K562 (cell line): Measurements from ENCODE around the gene TNFSF4. TPM values are rescaled to one million over a fixed set of nuclear protein-coding genes. Genes with fewer than 3 reads are reported as not detected.

Experiments
- ATAC-seq: fragments of 200-7000 bp; cut with Tn5 transposase; 3 replicates; pipeline ENCODE4 v1.9.1; 2020; ENCODE audit warnings: moderate library complexity
- BruUV-seq: library from RNA; stranded (reverse); fragments of 400-500 nt; replicated peaks from 2 replicates; lab custom pipeline; 2021; lab: Mats Ljungman, UMichigan
- CTCF ChIA-PET: fragments of 300-600 bp; formaldehyde crosslinking; extraction: SDS; loops from one replicate; lab custom pipeline; 2021; ENCODE audit warnings: low intra/inter-chr PET ratio; lab: Yijun Ruan, JAX
- POLR2A ChIA-PET: fragments of 300-600, 350-650 bp; sonication (Branson Sonifier 250); formaldehyde crosslinking; extraction: SDS; loops from one replicate; lab custom pipeline; 2021; ENCODE audit warnings: antibody characterized with exemption, inconsistent platforms; lab: Yijun Ruan, JAX
- DNase-seq, 4 experiments: peaks; one replicate each; pipeline versions ENCODE4 v3.0.0 to v3.0.0-alpha.2; 2011 to 2018; ENCODE audit warnings: low spot score in 3 of 4, mixed read lengths in 3 of 4; ENCODE audit errors: extremely low read depth in 1 of 4
- FAIRE-seq: peaks from 2 replicates; lab custom pipeline; 2011; peaks lifted over from hg19 to GRCh38; lab: Jason Lieb, UNC
- H2AFZ ChIP-seq: 2 replicates; pipeline ENCODE4 v1.6.0; 2011; ENCODE audit warnings: low read depth, low read length, control low read depth, inconsistent platforms
- H3K27ac ChIP-seq: fragments of 200-600 bp; 3 replicates; pipeline ENCODE4 v1.8.0; 2011; ENCODE audit warnings: low read depth, mild to moderate bottlenecking, control low read depth, inconsistent platforms, low read length, moderate library complexity, mixed read lengths; ENCODE audit errors: extremely low read depth
- H3K27me3 ChIP-seq, 2 experiments: fragments of 300-600 bp in 1 of 2; 2 replicates in 1 of 2; 3 replicates in 1 of 2; pipeline versions ENCODE4 v1.6.0 to v1.8.0; 2011; ENCODE audit warnings: inconsistent platforms in 2 of 2, low read length in 2 of 2, mild to moderate bottlenecking in 1 of 2, mixed read lengths in 1 of 2, moderate library complexity in 1 of 2; ENCODE audit not compliant: control insufficient read depth in 2 of 2, insufficient read depth in 2 of 2
- H3K36me3 ChIP-seq: fragments of 300-600 bp; 3 replicates; pipeline ENCODE4 v1.8.0; 2011; ENCODE audit warnings: mild to moderate bottlenecking, low read length, inconsistent platforms; ENCODE audit not compliant: control insufficient read depth, insufficient read depth
- H3K4me1 ChIP-seq, 2 experiments: fragments of 200-600 bp in 1 of 2; replicated peaks in 1 of 2; 2 replicates in 1 of 2; 3 replicates in 1 of 2; pipeline versions ENCODE4 v1.5.1 to v1.8.0; 2011; ENCODE audit warnings: inconsistent platforms in 2 of 2, low read length in 2 of 2, mild to moderate bottlenecking in 1 of 2, mixed read lengths in 1 of 2, moderate library complexity in 1 of 2; ENCODE audit not compliant: control insufficient read depth in 2 of 2, insufficient read depth in 2 of 2
- H3K4me2 ChIP-seq: 2 replicates; pipeline ENCODE4 v1.6.1; 2011; ENCODE audit warnings: low read length, control low read depth, inconsistent platforms, mixed read lengths; ENCODE audit not compliant: insufficient read depth
- H3K4me3 ChIP-seq: fragments of 200-600 bp; sonication (generic), shearing (Covaris generic); 2 replicates; pipeline ENCODE4 v1.5.1; 2016; ENCODE audit warnings: control low read depth, inconsistent platforms
- H3K79me2 ChIP-seq: fragments of 200-600 bp; 3 replicates; pipeline ENCODE4 v1.8.0; 2011; ENCODE audit warnings: low read length, inconsistent platforms; ENCODE audit not compliant: control insufficient read depth, insufficient read depth
- H3K9ac ChIP-seq, 2 experiments: 2 replicates each; pipeline versions ENCODE4 v1.6.0 to v1.6.1; 2011; ENCODE audit warnings: low read depth in 2 of 2, low read length in 2 of 2, control low read depth in 1 of 2, inconsistent platforms in 1 of 2, mild to moderate bottlenecking in 1 of 2, mixed read lengths in 1 of 2; ENCODE audit not compliant: insufficient read depth in 1 of 2
- H3K9me1 ChIP-seq: one replicate; pipeline ENCODE4 v1.6.0; 2011; ENCODE audit warnings: inconsistent platforms, mild to moderate bottlenecking, low read length, moderate library complexity; ENCODE audit not compliant: control insufficient read depth, insufficient read depth
- H3K9me3 ChIP-seq: replicated peaks from 2 replicates; pipeline ENCODE4 v1.5.1; 2011; ENCODE audit warnings: low read depth, low read length, inconsistent platforms; ENCODE audit not compliant: control insufficient read depth, insufficient read depth
- H4K20me1 ChIP-seq: replicated peaks from 2 replicates; pipeline ENCODE4 v1.6.1; 2011; ENCODE audit warnings: low read length, inconsistent platforms, mixed read lengths; ENCODE audit not compliant: control insufficient read depth, insufficient read depth
- BHLHE40 ChIP-seq: IDR thresholded peaks from 2 replicates; pipeline ENCODE4 v1.6.1; 2011; ENCODE audit warnings: low read length, improper control_type of control experiment
- BRF1 ChIP-seq: IDR thresholded peaks from 3 replicates; pipeline ENCODE4 v1.6.1; 2011; ENCODE audit warnings: borderline replicate concordance, mild to moderate bottlenecking; ENCODE audit not compliant: insufficient read length; ENCODE audit errors: extremely low read depth
- CCNT2 ChIP-seq: IDR thresholded peaks from 2 replicates; pipeline ENCODE4 v1.6.1; 2011; ENCODE audit warnings: borderline replicate concordance, low read depth, mild to moderate bottlenecking, moderate library complexity, mixed read lengths, low read length; ENCODE audit not compliant: insufficient read length; ENCODE audit errors: extremely low read depth
- CEBPG ChIP-seq, 3 experiments: fragments of 200-800 bp in 1 of 3; sonication (Bioruptor generic) in 1 of 3; sonication (generic) in 1 of 3; formaldehyde crosslinking in 1 of 3; IDR thresholded peaks in 2 of 3; conservative IDR thresholded peaks in 1 of 3; 2 replicates each; pipeline versions ENCODE4 v1.6.1 to v1.8.0; 2016 to 2022; ENCODE audit warnings: missing compliant biosample characterization in 2 of 3, missing genetic modification characterization in 2 of 3, mild to moderate bottlenecking in 1 of 3, missing genetic modification reagents in 1 of 3
- NCOA4 ChIP-seq: fragments of 450-650 bp; IDR thresholded peaks from 2 replicates; pipeline ENCODE4 v1.6.1; 2018; ENCODE audit warnings: mild to moderate bottlenecking; ENCODE audit not compliant: partially characterized antibody
- WGBS: fragments of 100-300 bp; shearing (Covaris generic); methylation state at CpG from one replicate; pipeline ENCODE4 v1.1.6; 2016; ENCODE audit warnings: low coverage, mixed read lengths; ENCODE audit not compliant: insufficient coverage; ENCODE audit errors: missing lambda C conversion rate; 5-methylcytosine and 5-hydroxymethylcytosine counted together
- in situ Hi-C: fragments of 300-500 bp; cut with MboI; formaldehyde crosslinking; loops from 4 replicates; pipeline ENCODE4 v1.15.0; 2018; ENCODE audit warnings: inconsistent platforms, mixed read lengths
- intact Hi-C: fragments of 100-400 bp; cut with micrococcal nuclease; formaldehyde crosslinking; loops from 2 replicates; pipeline ENCODE4 v1.14.2; 2022
- polyA plus RNA-seq, 8 experiments: library from polyadenylated mRNA; depleted of rRNA in 4 of 8; stranded (reverse) in 5 of 8; unstranded in 3 of 8; fragments of >200 nt; fragmentation: Nextera tagmentation in 2 of 8; fragmentation: Illumina TruSeq in 1 of 8; extraction: Ambion mirVana in 2 of 8; extraction: Trizol in 1 of 8; gene quantifications; 2 replicates each; pipeline versions ENCODE4 v1.2.1 to v1.2.3, GENCODE V29; 2011 to 2014; ENCODE audit warnings: inconsistent platforms in 1 of 8, missing spikeins in 1 of 8
- total RNA-seq, 7 experiments: library from RNA; depleted of rRNA in 6 of 7; stranded (reverse); fragments of >200 nt in 6 of 7; fragmentation: Illumina TruSeq in 2 of 7; extraction: Trizol in 2 of 7; gene quantifications; 2 replicates each; pipeline versions ENCODE4 v1.2.1 to v1.2.3, GENCODE V29; 2011 to 2021; ENCODE audit warnings: low replicate concordance in 1 of 7
- TF ChIP-seq, protein P1 (sequence below): fragments of 250-450 bp; sonication (Bioruptor Pico); IDR thresholded peaks from 2 replicates; pipeline ENCODE4 v1.9.0; 2021; ENCODE audit warnings: mild to moderate bottlenecking, inconsistent platforms
- TF ChIP-seq, protein P2 (sequence below): fragments of 450-650 bp; formaldehyde crosslinking; IDR thresholded peaks from 2 replicates; pipeline ENCODE4 v1.4.0; 2020; ENCODE audit warnings: mild to moderate bottlenecking, mixed read lengths
- TF ChIP-seq, protein P3 (sequence below): conservative IDR thresholded peaks from 2 replicates; pipeline ENCODE4 v1.6.1; 2011; ENCODE audit warnings: low read depth, mild to moderate bottlenecking, low read length; ENCODE audit not compliant: control insufficient read depth

The TNFSF4 gene
- total and polyA plus RNA-seq, 9 of the 15 experiments (the other 6 are each of a cell fraction or from before 2014, with no cell fraction given) = 0.08 to 0.23 (median 0.15) TPM; not detected in 1

DNA sequence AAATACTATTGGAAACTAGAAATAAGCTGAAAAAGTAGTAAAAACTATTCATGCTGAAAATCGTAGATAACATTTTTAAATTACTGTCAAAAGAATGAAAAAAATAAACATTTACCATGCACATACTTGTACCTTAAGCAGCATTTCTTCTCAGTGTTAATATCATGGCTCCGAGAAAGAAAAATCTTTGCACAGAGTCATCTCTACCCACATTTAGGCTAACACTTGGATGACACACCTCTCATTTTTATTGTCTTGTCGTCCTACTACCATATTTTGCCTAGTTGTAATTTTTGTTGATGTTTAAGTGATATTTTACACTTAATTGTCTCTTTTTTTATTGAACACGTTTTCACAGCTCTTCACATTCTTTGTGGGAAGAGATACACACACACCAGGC lies 1.7 kb upstream of the TNFSF4 start (continued):
- TF ChIP-seq CCNT2 (no peak), CEBPG (CRISPR knock-in tag; IDR thresholded peaks at IDR 0.05) (no peak), CEBPG (tag; conservative IDR thresholded peaks at IDR 0.05 in 1 of 2, IDR thresholded peaks at IDR 0.05 in 1 of 2) (no peak), BRF1 (no peak), NCOA4 (no peak)
- TF ChIP-seq, protein P1, sequence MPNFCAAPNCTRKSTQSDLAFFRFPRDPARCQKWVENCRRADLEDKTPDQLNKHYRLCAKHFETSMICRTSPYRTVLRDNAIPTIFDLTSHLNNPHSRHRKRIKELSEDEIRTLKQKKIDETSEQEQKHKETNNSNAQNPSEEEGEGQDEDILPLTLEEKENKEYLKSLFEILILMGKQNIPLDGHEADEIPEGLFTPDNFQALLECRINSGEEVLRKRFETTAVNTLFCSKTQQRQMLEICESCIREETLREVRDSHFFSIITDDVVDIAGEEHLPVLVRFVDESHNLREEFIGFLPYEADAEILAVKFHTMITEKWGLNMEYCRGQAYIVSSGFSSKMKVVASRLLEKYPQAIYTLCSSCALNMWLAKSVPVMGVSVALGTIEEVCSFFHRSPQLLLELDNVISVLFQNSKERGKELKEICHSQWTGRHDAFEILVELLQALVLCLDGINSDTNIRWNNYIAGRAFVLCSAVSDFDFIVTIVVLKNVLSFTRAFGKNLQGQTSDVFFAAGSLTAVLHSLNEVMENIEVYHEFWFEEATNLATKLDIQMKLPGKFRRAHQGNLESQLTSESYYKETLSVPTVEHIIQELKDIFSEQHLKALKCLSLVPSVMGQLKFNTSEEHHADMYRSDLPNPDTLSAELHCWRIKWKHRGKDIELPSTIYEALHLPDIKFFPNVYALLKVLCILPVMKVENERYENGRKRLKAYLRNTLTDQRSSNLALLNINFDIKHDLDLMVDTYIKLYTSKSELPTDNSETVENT (CRISPR knock-in tag) = no peak
- TF ChIP-seq, all 486 proteins: peak for 0

DNA sequence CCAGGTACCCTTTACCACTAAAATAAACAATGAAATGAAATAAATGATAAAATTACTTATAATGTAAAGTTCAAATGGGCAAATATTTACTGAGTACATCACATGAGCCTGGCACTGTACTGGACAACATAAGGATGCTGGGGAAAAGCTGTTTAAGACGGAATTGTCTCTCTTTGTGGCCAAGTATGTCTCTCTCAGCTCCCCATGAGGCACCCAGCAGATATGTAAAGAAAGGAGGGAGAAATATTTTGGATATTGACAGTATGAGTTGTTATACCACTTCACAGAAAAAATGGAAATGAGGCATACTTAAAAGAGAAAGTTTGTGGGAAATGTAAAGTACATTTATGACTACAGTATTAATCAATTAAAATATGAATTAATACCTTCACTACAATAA lies 1.0 kb upstream of the TNFSF4 start:
- BruUV-seq = no TSS peak
- intact Hi-C loops = loop anchor here (10.0 kb wide), 2 partner anchors 243 to 783 kb away; partner anchors contain the start of gene C1orf105
- no peaks in the 10 kb centered on the region for H3K79me2 ChIP-seq
- H2AFZ ChIP-seq = no peak overlapping the region
- no peaks in the 10 kb centered on the region for H3K9me1 ChIP-seq
- H3K36me3 ChIP-seq = no peaks in the 10 kb centered on the region
- no peak overlapping the region for H3K27ac ChIP-seq
- ChIA-PET CTCF (no interaction called here), POLR2A (no interaction called here)
- H4K20me1 ChIP-seq = no peaks in the 10 kb centered on the region
- H3K4me2 ChIP-seq = no peak overlapping the region
- DNase-seq (no peak), FAIRE-seq (no peak), ATAC-seq (no peak)
- no peak for TF ChIP-seq BHLHE40
- TF ChIP-seq, protein P2, sequence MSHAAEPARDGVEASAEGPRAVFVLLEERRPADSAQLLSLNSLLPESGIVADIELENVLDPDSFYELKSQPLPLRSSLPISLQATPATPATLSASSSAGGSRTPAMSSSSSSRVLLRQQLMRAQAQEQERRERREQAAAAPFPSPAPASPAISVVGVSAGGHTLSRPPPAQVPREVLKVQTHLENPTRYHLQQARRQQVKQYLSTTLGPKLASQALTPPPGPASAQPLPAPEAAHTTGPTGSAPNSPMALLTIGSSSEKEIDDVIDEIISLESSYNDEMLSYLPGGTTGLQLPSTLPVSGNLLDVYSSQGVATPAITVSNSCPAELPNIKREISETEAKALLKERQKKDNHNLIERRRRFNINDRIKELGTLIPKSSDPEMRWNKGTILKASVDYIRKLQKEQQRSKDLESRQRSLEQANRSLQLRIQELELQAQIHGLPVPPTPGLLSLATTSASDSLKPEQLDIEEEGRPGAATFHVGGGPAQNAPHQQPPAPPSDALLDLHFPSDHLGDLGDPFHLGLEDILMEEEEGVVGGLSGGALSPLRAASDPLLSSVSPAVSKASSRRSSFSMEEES (CRISPR knock-in tag) = no peak
- TF ChIP-seq, protein P3, sequence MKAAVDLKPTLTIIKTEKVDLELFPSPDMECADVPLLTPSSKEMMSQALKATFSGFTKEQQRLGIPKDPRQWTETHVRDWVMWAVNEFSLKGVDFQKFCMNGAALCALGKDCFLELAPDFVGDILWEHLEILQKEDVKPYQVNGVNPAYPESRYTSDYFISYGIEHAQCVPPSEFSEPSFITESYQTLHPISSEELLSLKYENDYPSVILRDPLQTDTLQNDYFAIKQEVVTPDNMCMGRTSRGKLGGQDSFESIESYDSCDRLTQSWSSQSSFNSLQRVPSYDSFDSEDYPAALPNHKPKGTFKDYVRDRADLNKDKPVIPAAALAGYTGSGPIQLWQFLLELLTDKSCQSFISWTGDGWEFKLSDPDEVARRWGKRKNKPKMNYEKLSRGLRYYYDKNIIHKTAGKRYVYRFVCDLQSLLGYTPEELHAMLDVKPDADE = no peak
- H3K27me3 ChIP-seq = peaks cover 0 to 13% of the 10 kb centered on the region in 2 experiments; a peak in 2 of 5 replicates
- H3K9ac ChIP-seq = no peak overlapping the region
- H3K9me3 ChIP-seq = no peaks in the 10 kb centered on the region
- H3K4me3 ChIP-seq = no peak overlapping the region
- H3K4me1 ChIP-seq = no peaks in the 10 kb centered on the region
- in situ Hi-C loops = no loop called here
- WGBS = 7% methylated on average over 1 of the region's 1 CpG
